ENCODE results near the gene CYP17A1.
"Not testable (repeated sequence)": the region's sequence is repeated elsewhere in the genome, so short reads cannot be mapped to it uniquely, and the experiment has no call there.

CYP17A1 gene

GRCh38 chr10:102834143-102834542 is 3.1 kb downstream of the CYP17A1 start:
- DNase-seq: no peak

- DNase-seq: no peak
Observed at GRCh38 chr10:102832987-102833386, 4.2 kb downstream of the CYP17A1 start.

- DNase-seq: no peak
Observed at GRCh38 chr10:102832248-102832647, 5.0 kb downstream of the CYP17A1 start.

GRCh38 chr10:102831322-102832071 is 5.7 kb downstream of the CYP17A1 start:
- no peak for DNase-seq

GRCh38 chr10:102827597-102827975 is 9.6 kb downstream of the CYP17A1 start:
- no peak for DNase-seq

GRCh38 chr10:102826148-102826796 is 10.9 kb downstream of the CYP17A1 start:
- no peak for DNase-seq

- no peak for DNase-seq
Observed at GRCh38 chr10:102824664-102825063, 12.5 kb downstream of the CYP17A1 start.

- DNase-seq: no peak
Observed at GRCh38 chr10:102822222-102822621, 15.0 kb downstream of the CYP17A1 start.

- DNase-seq: not testable (repeated sequence)
Observed at GRCh38 chr10:102820008-102820407, 17.2 kb downstream of the CYP17A1 start.

GRCh38 chr10:102819054-102819453 is 18.2 kb downstream of the CYP17A1 start:
- no peak for DNase-seq

GRCh38 chr10:102817175-102817574 is 20.0 kb downstream of the CYP17A1 start:
- DNase-seq: no peak

- no peak for DNase-seq
Observed at GRCh38 chr10:102815790-102816549, 21.2 kb downstream of the CYP17A1 start.

- no peak for DNase-seq
Observed at GRCh38 chr10:102814873-102815661, 22.1 kb downstream of the CYP17A1 start.

- DNase-seq: no peak
Observed at GRCh38 chr10:102814453-102814871, 22.8 kb downstream of the CYP17A1 start.

- DNase-seq: no peak
Observed at GRCh38 chr10:102813734-102814452, 23.3 kb downstream of the CYP17A1 start.

- no peak for DNase-seq
Observed at GRCh38 chr10:102813017-102813541, 24.1 kb downstream of the CYP17A1 start.

- DNase-seq: no peak
Observed at GRCh38 chr10:102812231-102812876, 24.9 kb downstream of the CYP17A1 start.

GRCh38 chr10:102811346-102811745 is 25.9 kb downstream of the CYP17A1 start:
- DNase-seq: no peak

GRCh38 chr10:102808380-102808779 is 28.8 kb downstream of the CYP17A1 start:
- DNase-seq: no peak

- no peak for DNase-seq
Observed at GRCh38 chr10:102804382-102805055, 32.7 kb downstream of the CYP17A1 start.

All from cortex of kidney (tissue), 1 donor.